HG02943 (cell line): Measurements from ENCODE around the gene ZNF276.
A peak's percentile ranks its signal among the peaks of the same experiment; 100 is the strongest.

ENCODE experiments used
- ATAC-seq: cut with Tn5 transposase; IDR thresholded peaks from one replicate; pipeline ENCODE4 v1.9.1; 2021; ENCODE audit warnings: mild to moderate bottlenecking, low read depth, moderate library complexity; ENCODE audit not compliant: unreplicated experiment

Gene ZNF276

DNA sequence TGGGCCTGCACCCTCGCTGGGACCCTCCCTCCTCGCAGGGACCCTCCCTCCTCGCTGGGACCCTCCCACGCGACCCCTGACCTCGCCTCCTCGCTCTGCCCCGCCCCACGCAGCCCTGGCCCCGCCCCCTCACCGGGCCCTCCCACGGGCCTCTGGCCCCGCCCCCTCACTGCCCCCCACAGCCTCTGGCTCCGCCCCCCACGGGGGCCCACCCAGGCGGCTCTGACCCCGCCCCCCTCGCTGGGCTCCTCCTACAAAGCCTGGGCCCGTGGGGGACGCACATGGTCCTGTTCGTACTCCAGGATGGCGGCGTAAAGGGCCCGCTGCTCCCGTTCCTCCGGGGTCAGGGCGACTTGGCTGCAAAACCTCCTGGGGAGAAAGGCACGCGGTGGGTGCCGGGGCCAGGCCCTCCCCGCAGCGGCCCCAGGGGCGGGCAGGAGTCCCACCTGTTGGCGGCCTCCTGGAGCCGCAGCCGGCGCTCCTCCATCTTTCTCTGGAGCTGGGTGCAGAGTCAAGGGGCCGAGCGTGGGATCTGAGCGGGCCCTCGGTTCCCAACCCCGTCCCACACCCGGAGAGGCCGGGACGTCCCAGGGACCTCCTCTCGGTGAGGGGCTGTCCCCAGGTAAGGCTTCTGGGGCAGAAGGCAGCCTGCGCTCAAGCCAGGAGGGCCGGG lies 9.6 kb upstream of the ZNF276 start:
- ATAC-seq, result no peak

DNA sequence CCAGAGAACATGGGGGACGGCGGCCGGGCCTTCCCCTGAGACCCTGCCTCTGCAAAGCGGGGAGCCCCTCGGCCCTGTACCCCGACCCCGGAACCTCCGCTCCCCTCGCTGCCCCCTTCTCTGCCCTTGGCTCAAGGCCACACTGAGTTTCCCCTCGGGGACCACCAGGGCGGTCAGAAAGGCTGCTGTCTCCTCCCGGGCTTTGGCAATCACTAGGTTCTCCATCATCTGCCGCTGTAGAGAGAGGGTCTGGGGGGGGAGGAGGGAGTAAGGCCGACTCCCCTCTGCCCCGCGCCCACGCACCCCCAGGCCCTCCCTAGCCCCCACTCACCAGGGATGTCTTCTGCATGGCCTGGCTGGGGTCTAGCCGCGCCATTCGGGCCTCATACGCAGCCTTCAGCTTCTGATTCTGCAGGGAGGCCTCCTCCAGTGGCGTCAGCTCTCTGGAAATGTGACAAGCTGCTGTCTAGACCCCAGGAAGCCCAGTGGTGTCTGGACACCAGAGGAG lies 9.0 kb upstream of the ZNF276 start:
- no peak for ATAC-seq

DNA sequence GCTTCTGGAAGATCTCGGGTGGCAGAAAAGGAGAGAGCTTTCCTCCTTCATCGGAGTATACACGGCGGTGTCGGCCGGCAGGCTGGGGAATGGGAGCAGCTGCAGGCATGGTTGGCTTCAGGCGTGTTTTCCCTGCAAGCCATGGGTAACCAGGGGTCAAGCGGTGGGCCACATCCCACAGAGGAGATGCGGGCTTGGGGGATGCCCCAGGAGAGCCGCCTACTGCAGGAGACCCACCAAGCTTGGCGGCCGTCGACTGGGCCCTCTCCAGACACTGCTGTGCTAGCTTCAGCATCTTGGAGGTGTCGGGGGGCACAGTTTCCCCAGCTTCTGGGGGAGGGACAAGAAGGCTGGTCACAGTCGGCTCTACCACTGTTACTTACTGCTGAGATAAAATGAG lies 4.8 kb upstream of the ZNF276 start:
- no peak for ATAC-seq

- ATAC-seq, result no peak
Measured at GRCh38 chr16:89716916-89717687, 4.2 kb upstream of the ZNF276 start.

DNA sequence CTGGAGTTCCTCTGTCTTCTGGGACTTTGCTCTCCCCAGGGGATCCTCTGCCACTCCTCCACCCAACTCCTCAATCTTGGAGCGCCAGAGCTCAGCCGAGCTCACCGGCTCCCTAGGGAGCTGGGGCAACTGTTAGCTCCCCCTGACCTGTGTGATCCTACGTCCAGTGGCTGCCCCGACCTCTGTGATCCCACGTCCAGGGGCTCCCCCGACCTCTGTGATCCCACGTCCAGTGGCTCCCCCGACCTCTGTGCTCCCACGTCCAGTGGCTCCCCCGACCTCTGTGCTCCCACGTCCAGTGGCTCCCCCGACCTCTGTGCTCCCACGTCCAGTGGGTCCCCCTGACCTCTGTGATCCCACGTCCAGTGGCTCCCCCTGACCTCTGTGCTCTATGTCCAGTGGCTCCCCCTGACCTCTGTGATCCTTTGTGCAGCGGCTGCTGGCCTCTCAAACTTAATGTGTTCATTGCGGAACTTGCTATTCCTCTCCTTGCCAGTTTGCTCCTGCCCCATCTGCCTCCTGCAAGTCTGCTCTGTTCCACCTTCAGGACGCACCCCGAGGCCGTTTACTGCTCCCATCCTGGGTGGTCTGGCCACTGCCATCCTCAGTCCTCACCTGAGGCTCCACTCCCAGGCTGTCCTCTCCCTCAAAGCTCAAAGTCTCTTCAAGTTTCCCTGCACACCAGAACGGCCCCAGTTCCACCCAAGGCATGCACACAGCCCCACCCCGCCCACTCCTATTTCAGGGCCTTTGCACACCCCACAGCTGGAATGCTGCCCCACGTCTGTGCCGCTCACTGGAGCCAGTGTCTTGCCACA lies 3.4 kb upstream of the ZNF276 start:
- ATAC-seq, result no peak

DNA sequence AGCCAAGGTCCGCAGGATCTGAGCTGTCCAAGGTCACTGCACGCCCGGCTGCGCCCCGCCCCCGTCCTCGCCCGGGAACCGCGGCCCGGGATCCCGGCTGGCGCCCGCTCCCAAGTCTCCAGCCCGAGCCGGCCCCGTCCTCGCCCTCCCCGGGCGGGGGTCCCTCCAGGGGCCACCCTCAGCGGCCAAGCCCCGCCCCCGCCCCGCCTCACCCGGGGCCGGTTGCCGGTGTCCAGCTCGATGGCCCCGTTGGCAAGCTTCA lies 855 bp upstream of the ZNF276 start:
- ATAC-seq, result peak; percentile 8

- ATAC-seq, result peak; percentile 33
Measured at GRCh38 chr16:89721546-89722391, 432 bp downstream of the ZNF276 start.

DNA sequence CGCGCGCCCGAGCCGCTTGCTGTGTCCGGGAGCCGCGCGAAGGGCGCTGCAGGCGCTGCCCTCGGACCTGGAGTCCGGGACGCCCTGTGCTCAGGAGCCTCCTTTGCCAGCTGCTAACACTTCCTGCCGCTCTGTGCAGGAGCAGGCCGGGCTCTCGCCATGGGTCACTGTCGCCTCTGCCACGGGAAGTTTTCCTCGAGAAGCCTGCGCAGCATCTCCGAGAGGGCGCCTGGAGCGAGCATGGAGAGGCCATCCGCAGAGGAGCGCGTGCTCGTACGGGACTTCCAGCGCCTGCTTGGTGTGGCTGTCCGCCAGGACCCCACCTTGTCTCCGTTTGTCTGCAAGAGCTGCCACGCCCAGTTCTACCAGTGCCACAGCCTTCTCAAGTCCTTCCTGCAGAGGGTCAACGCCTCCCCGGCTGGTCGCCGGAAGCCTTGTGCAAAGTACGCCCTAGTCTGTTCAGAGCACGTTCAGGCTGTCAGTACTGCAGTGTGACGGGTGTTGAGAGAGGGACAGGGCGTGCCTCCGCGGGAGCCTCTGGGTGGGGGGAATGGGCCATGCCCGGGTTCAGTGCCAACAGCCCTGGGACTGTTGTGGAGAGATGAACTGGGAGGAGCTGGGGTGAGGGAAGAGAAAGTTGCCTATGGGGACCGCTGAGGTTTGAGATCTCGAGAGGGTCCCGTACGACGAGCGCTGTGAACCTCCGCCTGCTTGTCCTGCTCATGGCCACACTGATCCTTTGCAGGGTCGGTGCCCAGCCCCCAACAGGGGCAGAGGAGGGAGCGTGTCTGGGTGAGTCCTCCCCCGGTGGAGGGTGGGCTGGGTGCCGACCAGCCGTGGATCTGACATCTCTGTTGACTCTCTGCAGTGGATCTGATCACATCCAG lies 1.3 kb downstream of the ZNF276 start:
- ATAC-seq, result peak; percentile 13

DNA sequence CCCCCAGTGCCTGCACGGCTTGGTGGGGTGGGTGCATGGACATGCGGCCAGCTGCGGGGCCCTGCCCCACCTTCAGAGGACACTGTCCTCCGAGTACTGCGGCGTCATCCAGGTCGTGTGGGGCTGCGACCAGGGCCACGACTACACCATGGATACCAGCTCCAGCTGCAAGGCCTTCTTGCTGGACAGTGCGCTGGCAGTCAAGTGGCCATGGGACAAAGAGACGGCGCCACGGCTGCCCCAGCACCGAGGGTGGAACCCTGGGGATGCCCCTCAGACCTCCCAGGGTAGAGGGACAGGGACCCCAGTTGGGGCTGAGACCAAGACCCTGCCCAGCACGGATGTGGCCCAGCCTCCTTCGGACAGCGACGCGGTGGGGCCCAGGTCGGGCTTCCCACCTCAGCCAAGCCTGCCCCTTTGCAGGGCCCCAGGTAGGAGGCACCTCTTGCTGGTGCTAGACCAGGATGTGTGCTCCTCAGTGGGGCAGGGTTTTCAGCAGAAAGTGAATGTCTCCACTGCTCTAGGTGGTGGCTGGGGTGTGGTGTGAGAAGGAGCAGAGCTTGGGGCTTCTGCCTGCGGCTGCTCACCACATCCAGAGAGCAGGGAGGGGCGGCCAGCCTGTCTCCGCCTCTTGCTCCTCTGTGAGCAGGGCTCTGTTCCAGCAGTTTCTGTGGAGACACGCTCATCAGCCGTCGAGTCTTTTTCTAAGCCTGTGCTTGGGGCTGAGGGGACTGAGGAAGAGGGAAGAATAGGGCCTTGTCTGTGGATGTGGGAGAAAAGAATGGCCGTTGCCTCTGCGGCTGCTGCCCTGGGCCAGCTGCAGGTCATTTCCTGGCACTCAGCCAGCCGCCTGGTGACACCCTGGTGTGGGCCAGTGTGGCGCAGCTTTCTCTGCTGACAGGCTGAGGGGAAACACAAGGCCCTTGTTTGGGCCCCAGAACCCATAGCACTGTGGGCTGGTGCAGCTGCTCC lies 2.2 kb downstream of the ZNF276 start:
- ATAC-seq, result no peak

DNA sequence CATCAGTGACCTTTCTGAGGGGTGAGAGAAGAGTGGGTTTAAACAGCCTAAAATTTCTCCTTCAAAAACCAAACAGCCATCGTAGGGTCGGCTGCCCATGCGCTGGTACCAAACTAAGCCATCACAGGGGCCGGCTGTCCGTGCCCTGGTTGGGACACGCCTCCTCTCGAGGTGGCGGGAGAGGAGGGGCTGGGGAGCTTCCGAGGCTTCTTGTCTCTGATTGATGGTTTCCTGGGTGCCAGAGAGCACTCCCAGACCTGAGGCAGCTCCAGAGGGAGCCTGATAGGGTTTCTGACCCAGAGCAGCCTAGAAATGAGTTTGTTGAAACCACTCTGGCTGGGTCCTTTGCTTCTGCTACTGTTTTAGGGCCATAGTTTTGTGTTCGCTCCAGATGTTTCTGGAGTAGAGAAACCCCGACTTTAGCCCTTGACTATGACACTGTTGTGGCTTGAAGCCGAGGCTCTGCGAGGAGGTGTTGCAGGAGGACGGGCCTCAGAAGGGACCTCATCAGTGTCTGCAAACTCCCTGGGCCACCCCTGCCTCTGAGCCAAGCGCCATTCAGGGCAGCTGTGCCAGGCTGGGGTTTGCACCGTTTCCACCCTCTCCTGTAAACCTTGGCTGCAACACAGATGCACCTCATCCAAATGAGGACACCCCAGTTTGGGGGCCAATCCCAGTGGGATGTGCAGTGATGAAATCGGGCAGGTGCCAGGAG lies 6.2 kb downstream of the ZNF276 start:
- ATAC-seq, result no peak

DNA sequence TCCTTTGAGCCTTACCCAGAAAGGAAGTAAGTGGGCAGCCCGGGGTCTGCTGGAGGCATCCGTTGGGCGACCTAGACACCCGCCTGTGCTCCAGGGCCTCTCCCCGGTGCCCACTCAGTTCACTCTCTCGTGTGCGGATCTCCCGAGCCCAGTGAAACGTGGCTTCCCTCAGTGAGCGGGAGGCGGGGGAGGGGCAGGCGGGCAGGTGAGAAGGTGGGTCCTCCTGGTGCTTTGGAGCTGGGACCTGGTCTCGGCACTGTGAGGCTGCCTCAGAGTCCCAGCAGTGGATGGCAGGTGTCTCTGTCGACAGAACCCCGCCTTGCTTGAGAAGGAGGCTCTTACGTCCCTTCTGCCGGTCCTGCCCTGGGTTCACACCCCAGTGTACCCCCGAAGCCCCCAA lies 8.0 kb downstream of the ZNF276 start:
- ATAC-seq, result no peak

DNA sequence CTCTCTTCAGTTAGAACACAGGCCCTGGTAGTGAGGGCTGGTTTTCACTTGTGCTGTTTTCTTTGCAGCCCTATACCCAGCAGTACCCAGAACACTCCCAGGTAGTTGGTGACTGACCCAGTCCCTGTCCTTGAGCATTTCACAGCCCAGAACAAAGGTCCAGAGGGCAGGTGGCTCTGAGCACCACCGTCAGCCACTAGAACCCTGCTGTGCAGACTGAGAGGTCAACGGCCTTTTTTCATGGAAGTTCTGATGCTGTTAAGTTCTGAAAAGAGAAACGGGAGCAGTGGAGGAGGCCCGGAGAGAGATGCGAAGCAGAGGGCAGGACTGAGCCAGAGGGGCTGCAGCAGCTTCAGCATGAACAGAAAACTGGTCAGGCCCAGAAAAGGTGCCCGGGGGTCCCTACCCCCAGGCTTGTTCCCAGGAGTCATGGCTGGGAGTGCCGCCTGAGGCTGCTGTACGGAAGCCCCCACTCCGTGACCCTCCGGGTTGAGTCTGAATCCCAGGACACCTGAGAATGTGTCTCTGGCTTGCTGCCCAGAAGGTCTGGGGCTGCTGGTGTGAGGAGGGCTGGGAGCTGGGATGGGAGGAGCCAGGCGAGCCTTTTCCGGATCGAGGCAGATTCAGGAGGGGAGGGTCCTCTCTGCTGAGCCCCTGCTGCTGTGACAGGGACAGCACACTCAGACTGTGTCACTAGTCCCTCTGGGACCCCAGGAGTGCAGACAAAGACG lies 8.7 kb downstream of the ZNF276 start:
- ATAC-seq, result no peak

GRCh38 chr16:89730610-89731234 lies 9.4 kb downstream of the ZNF276 start:
- ATAC-seq, result no peak

DNA sequence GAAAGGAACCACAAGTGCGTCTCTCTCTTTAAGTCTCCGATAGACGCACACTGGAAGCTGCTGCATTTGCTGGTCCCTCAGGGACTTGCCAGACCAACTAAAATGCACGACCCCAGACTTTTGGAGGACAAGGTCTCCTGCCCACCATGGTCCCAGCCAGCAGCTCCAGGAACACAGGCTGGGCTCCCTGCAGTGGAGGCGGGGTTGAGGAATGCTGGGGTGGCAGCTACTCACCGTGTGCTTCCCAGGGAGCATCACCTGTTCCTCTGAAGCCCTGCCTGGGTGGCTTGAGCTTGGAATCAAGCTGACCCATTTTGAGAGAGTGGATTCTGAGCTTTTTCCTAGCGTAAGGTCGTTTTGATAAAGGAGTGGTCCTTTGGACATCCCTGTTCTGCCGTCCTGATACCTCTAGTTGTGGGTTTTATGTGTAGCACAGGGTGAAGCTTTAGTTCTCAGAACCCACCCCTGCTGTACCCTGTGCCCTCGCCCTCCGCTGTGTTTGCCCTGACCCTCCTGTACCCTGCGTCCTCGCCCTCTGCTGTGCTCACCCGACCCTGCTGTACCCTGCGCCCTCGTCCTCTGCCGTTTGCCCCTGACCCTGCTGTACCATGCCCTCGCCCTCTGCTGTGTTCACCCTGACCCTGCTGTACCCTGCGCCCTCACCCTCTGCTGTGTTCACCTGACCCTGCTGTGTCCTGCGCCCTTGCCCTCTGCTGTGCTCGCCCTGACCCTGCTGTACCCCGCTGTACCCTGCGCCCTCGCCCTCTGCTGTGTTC lies 11.0 kb downstream of the ZNF276 start:
- no peak for ATAC-seq

DNA sequence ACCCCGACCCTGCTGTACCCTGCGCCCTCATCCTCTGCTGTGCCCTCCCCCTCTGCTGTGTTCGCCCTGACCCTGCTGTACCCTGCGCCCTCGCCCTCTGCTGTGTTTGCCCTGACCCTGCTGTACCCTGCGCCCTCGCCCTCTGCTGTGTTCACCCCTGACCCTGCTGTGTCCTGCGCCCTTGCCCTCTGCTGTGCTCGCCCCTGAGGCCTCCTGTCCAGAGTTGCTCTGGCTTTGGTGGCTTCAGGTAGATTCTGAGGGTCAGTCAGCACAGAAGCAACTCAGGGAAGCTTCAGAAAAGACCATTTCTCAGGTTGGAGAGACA lies 11.5 kb downstream of the ZNF276 start:
- ATAC-seq, result no peak

- ATAC-seq, result no peak
Measured at GRCh38 chr16:89733322-89733721, 12.0 kb downstream of the ZNF276 start.
